ENCODE measurements around the gene PHF10.

Gene PHF10

GRCh38 chr6:169678342-169678741 is 46.0 kb downstream of the PHF10 start:
- Histone ChIP-seq H3K27me3 (ENCODE audit: insufficient read depth, poor library complexity, severe bottlenecking) (no peaks in the 10 kb centered on the region), H3K27ac (replicated peaks) (no peak overlapping the region), H3K4me3 (replicated peaks; ENCODE audit: insufficient read depth, low read length) (no peak overlapping the region)
- no peak for DNase-seq (ENCODE audit: low read depth in 1 of 2, low spot score in 1 of 2)
- TF ChIP-seq CTCF (IDR thresholded peaks at IDR 0.05; ENCODE audit: insufficient read depth, low read length) = no peak
- no peak for TF ChIP-seq SPI1 (IDR thresholded peaks at IDR 0.05; ENCODE audit: borderline replicate concordance, low read depth)
- no peak for TF ChIP-seq POLR2AphosphoS5 (IDR thresholded peaks at IDR 0.05; ENCODE audit: low read depth)
- no peak for TF ChIP-seq REST (IDR thresholded peaks at IDR 0.05; ENCODE audit: insufficient replicate concordance, low read depth)
- TF ChIP-seq GABPA (IDR thresholded peaks at IDR 0.05; ENCODE audit: low read depth) = no peak

GRCh38 chr6:169677096-169677495 is 47.2 kb downstream of the PHF10 start:
- TF ChIP-seq CTCF (IDR thresholded peaks at IDR 0.05; ENCODE audit: insufficient read depth, low read length) (no peak), REST (IDR thresholded peaks at IDR 0.05; ENCODE audit: insufficient replicate concordance, low read depth) (no peak)
- DNase-seq (ENCODE audit: low read depth in 1 of 2, low spot score in 1 of 2) = no peak

GRCh38 chr6:169675011-169675410 is 49.3 kb downstream of the PHF10 start:
- DNase-seq (ENCODE audit: low read depth in 1 of 2, low spot score in 1 of 2) = no peak

More at GRCh38 chr6:169677096-169677495, 47.2 kb downstream of the PHF10 start:
- Histone ChIP-seq H3K27ac (replicated peaks) (no peak overlapping the region), H3K27me3 (ENCODE audit: insufficient read depth, poor library complexity, severe bottlenecking) (no peaks in the 10 kb centered on the region), H3K4me3 (replicated peaks; ENCODE audit: insufficient read depth, low read length) (no peak overlapping the region)

More at GRCh38 chr6:169675011-169675410, 49.3 kb downstream of the PHF10 start:
- no peak overlapping the region for H3K4me3 ChIP-seq (replicated peaks; ENCODE audit: insufficient read depth, low read length)
- TF ChIP-seq CTCF (IDR thresholded peaks at IDR 0.05; ENCODE audit: insufficient read depth, low read length) = no peak
- no peak for TF ChIP-seq SPI1 (IDR thresholded peaks at IDR 0.05; ENCODE audit: borderline replicate concordance, low read depth)
- TF ChIP-seq GABPA (IDR thresholded peaks at IDR 0.05; ENCODE audit: low read depth) = no peak
- no peak for TF ChIP-seq POLR2AphosphoS5 (IDR thresholded peaks at IDR 0.05; ENCODE audit: low read depth)
- TF ChIP-seq REST (IDR thresholded peaks at IDR 0.05; ENCODE audit: insufficient replicate concordance, low read depth) = no peak
- no peaks in the 10 kb centered on the region for H3K27me3 ChIP-seq (ENCODE audit: insufficient read depth, poor library complexity, severe bottlenecking)
- H3K27ac ChIP-seq (replicated peaks) = no peak overlapping the region

Data from HL-60 (cell line).